HG02938 (cell line): Measurements from ENCODE around the gene CCDC188.

Experiments
- ATAC-seq: cut with Tn5 transposase; IDR thresholded peaks from one replicate; pipeline ENCODE4 v1.9.1; 2021; ENCODE audit warnings: mild to moderate bottlenecking, moderate library complexity; ENCODE audit not compliant: unreplicated experiment

The CCDC188 gene

DNA sequence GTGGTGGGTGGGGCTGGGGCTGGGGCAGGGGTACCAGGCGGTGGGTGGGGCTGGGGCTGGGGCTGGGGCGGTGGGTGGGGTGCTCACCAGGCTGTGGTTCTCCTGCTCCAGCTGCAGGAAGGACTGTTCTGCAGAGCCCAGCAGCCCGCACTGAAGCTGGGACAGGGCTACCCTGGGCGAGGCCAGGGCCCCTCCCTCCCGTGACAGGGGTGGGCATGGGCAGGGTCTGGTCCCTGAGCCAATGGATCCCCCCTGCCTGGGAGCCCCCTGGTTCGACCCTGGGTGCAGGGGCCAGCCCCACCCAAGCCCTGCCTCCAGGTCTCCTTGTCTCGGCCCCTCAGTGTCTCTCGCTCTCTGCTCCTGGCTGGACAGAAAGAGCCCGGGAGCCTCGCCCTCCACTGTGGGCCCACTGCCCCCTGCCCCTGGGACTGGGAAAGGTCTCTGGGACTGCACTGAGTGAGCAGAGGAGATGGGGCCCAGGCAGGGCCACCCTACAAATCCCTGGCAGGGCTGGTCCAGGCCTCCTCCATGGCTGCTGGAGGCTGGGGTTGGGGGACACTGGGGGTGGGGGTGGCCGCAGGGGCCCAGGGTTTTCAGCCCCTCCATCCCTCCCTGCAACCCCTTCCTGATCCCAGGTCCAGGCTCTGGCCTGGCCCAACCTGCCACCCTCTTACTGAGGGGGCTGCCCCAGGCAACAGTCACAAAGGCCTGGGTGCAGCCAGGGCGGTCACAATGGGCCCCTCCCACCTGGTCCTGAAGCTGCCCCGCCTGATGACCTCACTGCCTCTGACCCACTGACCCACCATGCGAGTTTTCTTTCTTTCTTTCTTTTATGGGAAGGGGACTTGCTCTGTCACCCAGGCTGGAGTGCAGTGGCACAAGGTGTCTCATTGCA, at the start of gene CCDC188:
TSS of gene CCDC188 (minus strand) at position 675 of the 895 bp plus-strand sequence. CDS start at position 606, 69 bp downstream.
- no peak for ATAC-seq

DNA sequence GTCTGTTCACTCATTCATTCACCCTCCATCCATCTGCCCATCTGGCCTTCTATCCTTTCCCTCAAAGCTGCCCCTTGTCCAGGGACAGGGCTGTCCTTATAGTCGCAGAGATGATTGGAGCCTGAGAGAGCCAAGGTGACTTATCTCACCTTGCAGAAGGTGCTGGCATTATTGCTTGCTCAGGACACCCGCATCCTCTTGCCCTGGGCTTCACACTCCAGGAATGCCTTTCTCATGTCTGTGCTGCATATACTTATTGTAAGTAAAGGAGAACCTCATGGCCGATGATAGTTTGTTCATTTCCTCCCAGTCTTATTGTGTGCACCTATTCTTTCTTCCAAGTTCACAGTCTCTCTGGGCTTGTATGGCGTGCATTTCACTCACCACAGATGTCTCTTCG, 49.1 kb upstream of the CCDC188 start:
- no peak for ATAC-seq

DNA sequence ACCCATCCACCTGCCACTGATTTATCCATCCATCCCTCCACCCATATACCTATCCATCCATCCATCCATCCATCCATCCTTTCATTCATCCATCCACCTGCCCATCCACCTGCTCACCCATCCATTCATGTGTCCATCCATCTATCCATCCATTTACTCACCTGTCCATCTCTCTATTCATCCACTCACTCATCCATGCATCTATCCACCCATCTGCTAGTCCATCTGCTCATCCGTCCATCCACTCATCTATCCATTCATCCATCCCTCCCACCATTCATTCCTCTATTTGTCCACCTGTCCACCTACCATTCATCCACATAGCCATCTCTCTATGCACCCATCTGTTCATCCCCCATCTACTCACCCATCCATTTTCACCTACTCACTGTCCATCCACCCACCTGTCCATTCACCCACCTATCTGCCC, 48.6 kb upstream of the CCDC188 start:
- ATAC-seq: no peak

DNA sequence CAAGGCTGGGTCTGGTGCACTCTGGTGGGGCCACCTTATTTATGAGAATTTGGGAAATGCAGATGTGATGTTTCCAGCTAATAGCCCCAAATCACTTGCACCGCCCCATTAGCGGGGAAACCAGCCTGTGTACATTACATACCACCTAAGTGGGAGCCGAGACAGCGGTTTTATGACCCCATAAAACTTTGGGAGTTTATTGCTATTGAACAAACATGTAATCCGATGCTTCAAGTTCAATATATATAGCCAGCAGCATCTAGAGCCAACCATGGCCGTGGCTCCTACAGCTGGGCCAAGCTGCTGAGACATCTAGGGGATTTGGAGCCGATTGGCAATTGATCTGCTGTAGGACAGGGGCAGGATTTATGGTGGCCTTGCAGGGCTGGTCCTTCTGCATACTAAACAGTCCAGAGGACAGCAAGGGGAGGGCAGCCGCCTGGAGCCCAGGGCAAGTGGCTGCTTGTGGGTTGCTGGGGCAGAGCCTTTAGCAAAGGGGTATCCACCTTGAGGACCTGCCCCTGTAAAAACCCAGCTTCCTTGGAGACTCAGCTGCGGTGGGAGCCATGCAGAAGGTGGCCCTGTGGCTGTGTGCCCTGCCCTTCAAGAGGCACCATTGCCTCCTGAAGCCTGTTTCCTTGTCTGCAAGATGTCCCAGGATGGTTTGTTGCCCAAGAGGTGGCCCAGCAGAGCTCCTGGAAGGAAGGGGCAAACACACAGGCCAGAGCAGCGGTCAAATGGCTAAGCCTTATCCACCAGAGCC, 47.9 kb upstream of the CCDC188 start:
- ATAC-seq: no peak

DNA sequence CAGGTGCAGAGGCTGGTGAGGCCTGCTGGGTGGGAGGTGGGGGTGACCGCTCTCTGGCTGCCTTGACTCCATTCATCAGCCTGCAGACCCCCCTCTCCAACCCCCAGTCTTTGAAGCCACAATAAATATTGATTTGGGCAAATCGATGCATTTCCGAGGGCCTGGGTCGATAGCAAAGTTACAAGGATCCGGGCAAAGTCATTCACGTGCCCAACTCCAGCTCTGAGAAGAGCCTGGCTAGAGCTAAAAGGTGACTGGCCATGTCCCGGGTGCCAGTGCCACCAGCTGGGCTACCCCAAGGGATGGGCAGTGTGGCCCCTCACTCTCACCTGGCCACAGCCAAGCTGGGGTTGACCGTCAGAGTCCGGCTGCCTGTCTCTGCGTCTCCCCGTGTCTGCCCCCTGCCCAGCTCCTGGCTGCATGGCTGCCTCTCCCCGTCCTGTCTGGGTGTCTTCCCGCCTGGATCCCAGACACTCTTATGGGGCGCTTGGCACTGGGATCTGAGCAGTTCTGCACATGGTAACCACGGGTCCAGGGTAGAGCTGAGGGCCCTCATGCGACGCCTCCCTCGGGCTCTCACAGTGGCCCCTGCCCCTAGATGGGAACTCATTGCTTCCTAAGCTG, 46.7 kb upstream of the CCDC188 start:
- ATAC-seq: no peak

DNA sequence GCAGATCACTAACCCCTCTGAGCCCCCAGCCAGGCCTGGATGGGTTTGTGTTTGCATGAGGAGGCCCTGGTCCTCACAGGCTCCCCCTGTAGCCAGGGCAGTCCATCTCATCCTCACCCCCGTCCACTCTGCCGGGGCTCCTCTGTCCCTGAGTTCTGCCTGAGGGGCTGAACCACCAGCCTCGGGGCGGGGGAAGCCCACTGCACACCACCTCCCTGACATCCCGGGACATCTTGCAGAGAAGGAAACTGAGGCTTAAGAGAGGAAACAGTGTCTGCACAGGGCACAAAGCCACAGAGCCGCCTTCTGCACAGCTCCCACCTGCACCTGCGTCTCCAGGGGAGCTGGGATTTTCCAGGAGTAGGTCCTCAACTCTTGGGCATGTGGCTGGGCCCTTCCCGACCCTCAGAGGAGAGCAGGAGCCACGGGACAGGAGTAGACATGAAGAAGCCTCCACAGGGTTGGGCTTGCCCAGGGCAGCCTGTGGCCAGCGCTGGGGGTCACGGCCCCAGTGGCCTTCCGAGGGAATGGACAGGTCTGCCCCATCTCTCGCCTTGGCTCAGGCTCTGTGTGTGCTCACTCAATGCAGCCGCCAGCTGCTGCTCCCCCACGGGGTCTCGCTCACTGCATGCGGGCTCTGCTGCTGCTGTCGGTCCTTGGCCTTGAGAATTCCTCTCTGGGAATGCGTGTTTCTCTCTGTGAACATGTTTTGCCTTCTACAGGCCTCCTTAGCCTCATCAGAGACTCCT, 45.4 kb upstream of the CCDC188 start:
- no peak for ATAC-seq

DNA sequence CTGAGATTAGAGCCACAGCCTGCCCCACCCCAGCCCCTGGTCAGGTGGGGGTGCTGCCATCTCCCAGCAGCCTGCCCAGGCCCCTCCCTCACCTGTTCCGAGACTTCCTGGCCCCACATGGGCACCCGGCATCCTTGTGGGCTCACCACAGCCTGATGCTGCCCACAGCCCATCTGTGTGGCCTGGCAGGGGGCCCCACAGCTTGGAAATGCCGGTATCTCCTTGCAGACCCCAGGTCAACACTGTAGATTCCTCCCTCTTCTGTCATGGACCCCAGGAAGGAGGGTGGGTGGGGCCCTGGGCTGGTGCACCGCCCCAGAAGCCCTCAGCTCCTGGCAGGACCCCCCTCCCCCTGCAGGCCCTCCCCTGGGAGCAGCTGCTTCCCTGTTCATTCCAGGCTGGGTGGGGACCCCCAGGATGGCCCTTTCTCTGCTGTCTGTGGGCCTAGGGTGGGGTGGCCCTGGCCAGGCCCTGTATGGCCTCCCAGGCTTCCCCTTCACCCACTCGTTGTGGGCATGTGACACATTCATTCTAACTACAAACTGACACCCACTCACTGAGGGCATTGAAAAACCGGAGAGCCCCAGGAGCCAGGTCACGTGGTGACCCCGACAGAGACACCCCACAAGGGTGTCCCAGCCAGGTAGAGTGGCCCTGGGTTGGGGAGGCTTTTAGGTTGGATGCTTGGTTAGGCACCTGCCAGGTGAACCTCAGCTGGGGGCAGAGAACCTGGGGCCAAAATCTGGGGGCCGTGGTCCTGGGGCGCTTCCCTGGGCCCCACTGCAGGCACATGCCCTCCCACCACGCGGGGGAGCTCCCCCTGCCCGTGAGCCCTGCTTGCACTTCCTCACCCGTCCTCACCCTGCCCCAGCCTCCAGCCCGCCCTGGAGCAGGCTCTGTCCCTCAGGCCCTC, 44.1 kb upstream of the CCDC188 start:
- ATAC-seq: no peak

DNA sequence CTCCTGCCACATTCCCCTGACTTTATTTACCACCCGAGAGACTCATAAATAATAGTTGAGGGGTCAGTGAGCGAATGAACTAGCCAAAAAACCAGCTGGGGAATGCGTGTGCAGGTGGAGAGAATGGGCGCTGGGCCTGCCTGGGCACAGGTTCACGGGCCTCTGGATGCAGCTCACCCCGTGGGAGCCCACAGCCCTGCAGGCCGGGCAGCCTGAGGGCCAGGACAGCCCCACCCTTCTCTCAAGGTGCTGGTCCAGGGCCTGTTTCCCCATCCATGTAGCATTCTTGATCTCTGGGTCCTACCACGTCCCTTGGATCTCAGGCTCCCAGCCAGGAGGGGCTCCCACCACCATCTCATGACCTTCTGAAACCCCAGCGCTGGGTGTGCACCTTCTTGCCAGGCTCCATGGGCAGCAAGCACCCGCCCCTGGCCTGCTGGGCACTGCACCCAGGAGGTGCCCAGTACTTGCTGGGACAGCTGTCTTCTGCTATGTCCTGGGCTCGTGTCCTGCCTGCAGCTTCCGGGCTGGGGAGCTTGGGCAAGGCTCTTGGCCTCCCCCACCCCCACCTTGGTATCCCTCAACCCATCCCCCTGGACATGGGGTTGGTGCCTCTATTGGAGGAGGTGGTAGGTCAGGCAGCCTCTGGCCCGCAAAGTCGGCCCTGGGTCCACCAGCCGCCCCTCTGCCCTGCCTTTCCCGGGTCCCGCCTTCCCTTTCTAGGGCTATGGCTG, 43.1 kb upstream of the CCDC188 start:
- no peak for ATAC-seq

DNA sequence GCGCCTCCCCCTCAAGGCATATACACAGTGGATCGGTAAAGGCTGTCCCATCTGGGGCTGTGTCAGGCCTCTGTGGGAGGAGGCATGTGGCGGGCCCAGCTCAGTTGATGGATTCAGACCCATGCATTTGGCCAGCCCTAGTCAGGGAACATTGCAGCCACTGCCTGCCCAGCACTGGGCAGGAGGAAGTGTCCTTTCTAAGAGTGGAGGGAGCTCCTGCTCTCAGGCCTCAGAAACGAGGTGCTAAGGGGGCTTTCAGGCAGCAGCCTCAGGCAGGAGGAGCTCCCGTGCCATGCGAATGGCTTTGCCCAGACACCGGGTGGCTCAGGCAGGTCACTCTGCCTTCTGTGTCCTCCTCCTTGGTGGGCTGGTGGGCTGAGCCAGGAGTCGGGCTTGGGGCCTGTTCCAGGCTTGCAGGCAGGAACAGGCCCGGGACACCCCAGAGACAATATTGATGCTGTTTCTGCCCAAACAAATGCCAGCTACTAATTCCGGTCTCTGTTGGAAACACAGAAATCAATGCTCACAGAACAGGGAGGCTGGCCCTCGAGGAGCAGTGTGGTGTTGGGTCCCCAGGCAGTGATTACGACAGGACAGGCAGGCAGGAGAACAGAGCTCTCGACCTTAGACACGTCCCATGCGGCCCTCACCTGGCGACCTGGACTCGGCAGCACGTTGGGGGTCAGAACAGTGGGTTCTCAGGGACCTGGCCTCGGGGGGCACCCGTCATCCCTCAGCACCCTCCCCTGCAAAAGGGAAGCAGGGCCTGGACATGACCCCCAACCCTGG, 42.3 kb upstream of the CCDC188 start:
- no peak for ATAC-seq

DNA sequence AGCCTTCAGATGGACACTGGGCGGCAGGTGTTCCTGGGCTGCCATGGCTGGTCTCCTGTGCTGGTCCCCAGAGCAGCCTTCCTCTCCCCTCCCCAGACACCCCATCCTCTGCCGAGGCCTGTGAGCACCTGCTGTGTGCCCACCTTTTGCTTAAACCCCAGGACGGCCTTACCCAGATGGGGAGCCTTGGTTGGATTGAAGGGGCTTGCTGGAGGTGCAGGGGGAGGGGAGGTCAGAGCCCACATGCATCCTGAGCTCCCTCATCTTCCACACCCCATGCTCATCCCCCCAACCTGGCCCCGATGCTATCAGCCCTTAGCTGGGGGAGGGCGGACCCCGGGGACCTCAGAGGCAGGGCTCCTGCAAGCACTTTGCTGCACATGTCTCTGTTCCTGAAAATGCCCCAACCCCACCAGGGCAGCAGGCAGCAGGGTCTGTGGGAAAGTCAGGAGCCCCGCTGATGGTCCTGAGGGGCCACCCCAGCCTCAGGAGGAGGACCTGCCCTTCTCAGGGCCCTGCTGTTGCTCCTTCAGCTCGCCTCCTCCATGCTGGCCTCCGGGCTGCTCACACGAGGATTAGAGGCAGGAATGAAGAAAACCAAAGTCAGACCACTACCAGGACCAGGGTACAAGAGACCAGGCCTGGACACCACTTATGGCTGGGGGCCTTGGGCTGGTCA, 41.6 kb upstream of the CCDC188 start:
- no peak for ATAC-seq

DNA sequence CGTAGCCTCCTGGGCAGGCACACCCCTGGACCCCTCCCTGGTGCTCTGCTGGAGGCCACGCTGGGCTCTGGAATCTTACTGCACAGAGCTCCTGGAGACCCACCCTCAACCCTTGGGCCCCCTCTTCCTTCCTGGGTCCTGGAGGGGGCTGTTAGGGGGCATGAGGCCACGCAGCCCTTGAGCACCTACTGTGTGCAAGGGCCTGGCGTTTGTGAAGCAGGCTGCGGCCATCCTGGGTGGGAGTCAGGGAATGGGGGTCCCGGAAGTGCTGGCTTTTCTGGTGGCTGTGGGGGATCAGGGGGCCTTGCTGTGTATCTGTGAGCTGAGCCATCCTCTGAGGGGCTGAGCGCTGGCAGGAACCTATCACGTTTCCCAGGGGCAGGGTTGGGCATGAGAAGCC, 40.9 kb upstream of the CCDC188 start:
- no peak for ATAC-seq

DNA sequence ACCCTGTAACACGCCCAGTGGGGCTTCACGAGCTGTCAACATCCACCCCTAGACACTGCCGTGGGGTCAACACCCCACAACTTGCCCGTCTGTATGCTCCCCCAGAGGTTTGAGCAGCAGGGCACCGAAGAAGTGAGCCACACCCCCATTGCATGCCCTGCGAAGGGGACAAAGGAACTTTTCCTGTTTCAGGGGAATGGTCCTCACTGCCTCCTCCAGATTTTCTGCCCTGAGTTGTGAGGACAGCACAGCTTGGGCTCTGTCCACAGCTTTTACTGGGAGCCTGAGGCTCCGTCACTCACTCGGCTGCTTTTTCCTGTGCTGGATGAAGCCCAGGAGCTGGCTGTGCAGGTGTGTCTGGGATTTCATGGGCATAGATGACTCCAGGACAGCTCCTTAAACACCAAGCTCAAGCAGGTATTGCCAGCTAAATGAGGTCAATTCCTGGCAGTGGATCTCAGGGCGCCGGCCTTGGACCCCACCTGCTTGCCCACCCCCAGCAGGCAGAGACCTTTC, 40.2 kb upstream of the CCDC188 start:
- no peak for ATAC-seq

DNA sequence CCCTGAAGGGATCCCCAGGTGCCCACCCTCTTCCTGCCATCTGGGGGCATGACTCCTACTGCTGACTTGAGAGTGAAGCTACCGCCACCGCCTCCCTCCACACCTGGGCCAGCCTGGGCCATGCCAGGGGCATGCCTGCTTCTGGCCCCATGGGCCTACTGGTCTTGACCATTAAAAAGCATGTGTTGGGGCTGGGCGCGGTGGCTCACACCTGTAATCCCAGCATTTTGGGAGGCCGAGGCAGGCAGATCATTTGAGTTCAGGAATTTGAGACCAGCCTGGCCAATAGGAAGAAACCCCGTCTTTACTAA, 37.7 kb upstream of the CCDC188 start:
- no peak for ATAC-seq

DNA sequence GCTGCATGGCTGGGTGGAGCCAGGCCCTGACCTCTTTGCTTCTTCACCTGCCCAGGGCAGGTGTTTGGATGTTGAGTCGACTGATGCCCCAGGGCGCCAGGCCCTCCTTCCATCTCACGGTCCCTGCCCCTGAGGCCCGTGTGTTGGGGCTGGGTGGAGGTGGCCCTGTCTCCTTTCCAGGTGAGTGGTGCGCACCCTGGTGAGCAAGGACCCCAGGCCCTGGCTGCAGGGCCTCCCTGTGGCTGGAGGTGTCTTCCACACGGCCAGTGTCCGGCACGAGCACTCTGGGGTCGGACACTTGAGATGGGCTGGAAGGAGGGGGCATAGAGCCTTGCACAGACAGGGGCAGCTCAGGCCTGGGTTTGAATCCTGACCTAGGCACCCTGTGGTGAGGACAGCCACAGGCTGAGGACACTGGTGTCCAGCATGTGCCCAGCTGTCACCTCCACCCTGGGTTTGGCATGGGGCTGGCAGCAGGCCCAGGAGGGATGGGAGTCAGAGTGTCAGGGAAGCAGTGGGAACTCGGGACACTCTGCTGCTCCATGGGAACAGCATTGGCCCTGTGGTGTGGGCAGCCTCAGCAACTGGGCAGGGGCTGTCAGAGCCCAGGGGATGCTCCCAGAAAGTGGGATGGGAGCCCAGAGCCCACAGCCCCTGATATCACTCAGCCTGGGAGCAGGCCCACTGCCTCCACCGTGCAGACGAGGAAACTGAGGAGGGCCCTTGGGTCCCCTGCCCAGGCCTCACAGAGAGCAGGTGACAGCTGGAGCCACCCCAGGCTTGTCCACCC, 37.1 kb upstream of the CCDC188 start:
- no peak for ATAC-seq

DNA sequence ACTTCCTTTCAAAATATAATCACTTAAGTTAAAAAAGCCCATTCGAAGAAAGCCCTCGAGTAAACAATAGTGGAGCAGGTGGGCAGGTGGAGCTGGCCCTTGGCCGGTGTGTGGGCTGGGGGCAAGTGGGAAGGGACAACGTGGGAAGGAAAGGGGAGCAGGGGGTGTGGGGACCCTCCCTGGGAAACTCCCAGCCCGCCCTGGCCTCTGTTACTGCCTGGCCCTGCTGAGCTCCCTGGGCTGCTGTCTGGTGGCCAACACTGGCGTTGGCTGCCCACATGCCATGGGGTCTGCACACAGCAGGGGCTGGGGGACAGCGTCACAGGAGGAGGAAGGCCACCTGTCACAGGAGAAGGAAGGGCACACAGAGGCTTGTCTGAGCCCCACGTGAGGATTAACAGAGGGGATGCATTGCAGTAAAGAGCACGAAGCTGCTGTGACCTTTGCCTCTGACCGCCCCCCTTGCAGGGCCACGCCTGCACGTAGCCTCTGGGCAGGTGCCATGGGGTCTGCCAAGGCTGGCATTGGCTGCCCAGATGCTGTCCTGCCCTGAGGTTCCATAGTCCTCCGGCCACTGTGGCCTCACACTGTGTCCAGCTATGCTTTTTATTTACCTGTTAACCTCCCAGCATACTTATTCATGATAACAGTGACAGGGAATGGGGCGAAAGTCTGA, 36.2 kb upstream of the CCDC188 start:
- no peak for ATAC-seq

DNA sequence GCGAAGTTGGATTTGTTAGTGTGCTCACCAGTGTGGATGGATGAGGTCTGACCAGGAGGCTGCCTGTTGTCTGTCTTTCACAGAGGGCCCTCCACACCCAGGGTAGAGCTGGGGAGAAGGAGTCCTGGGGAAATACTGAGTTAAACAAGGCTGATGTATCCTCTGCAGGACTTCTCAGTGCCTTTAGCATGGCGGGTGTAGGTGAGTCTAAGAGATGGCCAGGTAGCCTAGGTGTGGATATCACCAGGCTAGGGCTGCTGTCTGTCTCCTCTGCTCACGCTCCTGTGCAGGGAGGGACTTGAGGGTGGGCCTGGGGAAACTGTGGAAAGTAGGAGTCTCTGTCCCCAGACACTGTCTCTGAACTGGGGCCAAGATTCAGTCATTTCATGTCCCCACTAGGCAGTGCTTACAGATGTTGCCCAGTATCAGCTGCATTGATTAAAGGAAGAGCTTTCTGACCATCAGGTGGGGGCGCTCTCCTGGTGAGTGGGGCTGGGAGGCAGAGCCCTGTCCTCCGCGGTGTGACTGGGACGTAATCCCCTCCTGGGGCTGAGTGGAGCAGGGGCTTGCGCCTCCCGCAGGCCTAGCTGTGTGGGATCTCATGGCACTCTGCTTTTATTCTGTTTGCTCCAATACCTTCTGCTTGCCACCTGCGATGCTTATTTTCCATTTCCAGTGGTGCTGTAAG, 35.5 kb upstream of the CCDC188 start:
- ATAC-seq: no peak
